ENCODE results near the gene PIAS1. TPM values are rescaled to one million over a fixed set of nuclear protein-coding genes. Genes with fewer than 3 reads are reported as not detected.
"Not testable (repeated sequence)": the region's sequence is repeated elsewhere in the genome, so short reads cannot be mapped to it uniquely, and the experiment has no call there.

Gene PIAS1
- total RNA-seq, 1 donor from 2014 or later = 6.8 TPM

DNA sequence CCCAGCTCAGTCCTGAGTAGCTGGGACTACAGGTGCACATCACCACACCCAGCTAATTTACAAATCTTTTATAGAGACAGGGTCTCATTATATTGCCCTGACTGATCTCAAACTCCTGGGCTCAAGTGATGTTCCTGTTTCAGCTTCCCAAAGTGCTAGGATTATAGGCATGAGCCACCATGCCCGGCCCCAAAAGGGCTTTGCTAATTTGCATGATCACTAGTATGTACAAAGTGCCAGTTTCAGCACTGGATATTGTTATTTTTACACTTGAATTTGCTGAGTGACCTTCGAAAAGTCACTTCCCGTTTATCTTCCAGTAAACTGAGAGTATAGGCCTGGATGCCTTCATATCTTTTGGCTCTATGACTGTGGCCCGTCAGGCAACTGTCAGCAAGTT lies 163.2 kb downstream of the PIAS1 start:
- FAIRE-seq = no peak
- Histone ChIP-seq H3K27me3 (ENCODE audit: control insufficient read depth, insufficient read depth, low read length) (no peaks in the 10 kb centered on the region), H3K4me3 (ENCODE audit: low read depth, low read length) (no peak overlapping the region), H3K36me3 (ENCODE audit: control insufficient read depth, insufficient read depth, low read length) (peaks cover 1% of the 10 kb centered on the region)
- no peak for DNase-seq (ENCODE audit: low read depth)
- TF ChIP-seq CTCF (IDR thresholded peaks at IDR 0.05; ENCODE audit: insufficient read depth, low read length, severe bottlenecking) = no peak

DNA sequence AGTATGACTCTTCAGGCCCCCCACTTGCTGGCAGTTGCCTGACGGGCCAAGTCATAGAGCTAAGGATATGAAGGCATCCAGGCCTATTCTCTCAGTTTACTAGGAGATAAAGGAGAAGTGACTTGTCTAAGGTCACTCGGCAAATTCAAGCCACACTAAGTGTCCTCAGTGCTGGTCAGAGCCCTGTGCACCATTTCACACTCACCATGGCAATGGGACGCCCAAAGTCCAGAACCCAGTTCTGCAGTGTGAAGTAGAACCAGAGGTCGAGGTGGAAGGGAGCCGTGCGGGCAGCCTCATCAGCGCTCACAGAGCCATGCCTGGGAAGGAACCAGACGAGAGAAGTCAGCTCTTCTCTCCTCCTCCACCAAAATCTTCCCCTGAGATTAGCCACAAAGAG lies 164.2 kb downstream of the PIAS1 start:
- no peaks in the 10 kb centered on the region for H3K27me3 ChIP-seq (ENCODE audit: control insufficient read depth, insufficient read depth, low read length)
- H3K4me3 ChIP-seq (ENCODE audit: low read depth, low read length) = no peak overlapping the region
- no peak for FAIRE-seq
- peaks cover 1% of the 10 kb centered on the region for H3K36me3 ChIP-seq (ENCODE audit: control insufficient read depth, insufficient read depth, low read length)
- no peak for DNase-seq (ENCODE audit: low read depth)
- TF ChIP-seq CTCF (IDR thresholded peaks at IDR 0.05; ENCODE audit: insufficient read depth, low read length, severe bottlenecking) = no peak

GRCh38 chr15:68218847-68219798 lies 165.0 kb downstream of the PIAS1 start:
- no peaks in the 10 kb centered on the region for H3K27me3 ChIP-seq (ENCODE audit: control insufficient read depth, insufficient read depth, low read length)
- H3K4me3 ChIP-seq (ENCODE audit: low read depth, low read length) = no peak overlapping the region
- FAIRE-seq (peak; percentile 28), DNase-seq (ENCODE audit: low read depth) (no peak)
- H3K36me3 ChIP-seq (ENCODE audit: control insufficient read depth, insufficient read depth, low read length) = peaks cover 1% of the 10 kb centered on the region
- no peak for TF ChIP-seq CTCF (IDR thresholded peaks at IDR 0.05; ENCODE audit: insufficient read depth, low read length, severe bottlenecking)

GRCh38 chr15:68220489-68220888 lies 166.4 kb downstream of the PIAS1 start:
- DNase-seq (ENCODE audit: low read depth) (no peak), FAIRE-seq (no peak)
- no peak for TF ChIP-seq CTCF (IDR thresholded peaks at IDR 0.05; ENCODE audit: insufficient read depth, low read length, severe bottlenecking)
- Histone ChIP-seq H3K36me3 (ENCODE audit: control insufficient read depth, insufficient read depth, low read length) (peaks cover 1% of the 10 kb centered on the region), H3K27me3 (ENCODE audit: control insufficient read depth, insufficient read depth, low read length) (no peaks in the 10 kb centered on the region), H3K4me3 (ENCODE audit: low read depth, low read length) (no peak overlapping the region)

DNA sequence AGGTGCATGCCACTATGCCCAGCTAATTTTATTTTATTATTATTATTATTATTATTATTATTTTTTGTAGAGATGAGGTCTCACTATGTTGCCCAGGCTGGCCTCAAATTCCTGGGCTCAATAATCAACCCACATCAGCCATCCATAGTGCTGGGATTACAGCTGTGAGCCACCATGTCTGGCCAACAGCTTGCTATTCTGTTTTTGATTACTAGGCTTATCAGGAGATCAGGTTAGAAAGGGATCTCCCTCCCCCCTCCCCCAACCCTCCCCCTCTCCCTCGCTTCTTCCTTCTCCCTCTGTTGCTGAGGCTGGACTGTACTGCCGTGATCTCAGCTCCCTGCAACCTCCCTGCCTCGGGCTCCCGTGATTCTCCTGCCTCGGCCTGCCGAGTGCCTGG lies 166.9 kb downstream of the PIAS1 start:
- H3K4me3 ChIP-seq (ENCODE audit: low read depth, low read length) = no peak overlapping the region
- peaks cover 1% of the 10 kb centered on the region for H3K36me3 ChIP-seq (ENCODE audit: control insufficient read depth, insufficient read depth, low read length)
- DNase-seq (ENCODE audit: low read depth) (no peak), FAIRE-seq (no peak)
- no peaks in the 10 kb centered on the region for H3K27me3 ChIP-seq (ENCODE audit: control insufficient read depth, insufficient read depth, low read length)
- no peak for TF ChIP-seq CTCF (IDR thresholded peaks at IDR 0.05; ENCODE audit: insufficient read depth, low read length, severe bottlenecking)

- H3K4me3 ChIP-seq (ENCODE audit: low read depth, low read length); DNase-seq (ENCODE audit: low read depth); H3K36me3 ChIP-seq (ENCODE audit: control insufficient read depth, insufficient read depth, low read length); H3K27me3 ChIP-seq (ENCODE audit: control insufficient read depth, insufficient read depth, low read length); FAIRE-seq: not testable (repeated sequence)
Observed at GRCh38 chr15:68221530-68222431, 167.7 kb downstream of the PIAS1 start.

GRCh38 chr15:68222432-68222743 lies 168.3 kb downstream of the PIAS1 start:
- H3K4me3 ChIP-seq (ENCODE audit: low read depth, low read length); H3K27me3 ChIP-seq (ENCODE audit: control insufficient read depth, insufficient read depth, low read length); DNase-seq (ENCODE audit: low read depth); FAIRE-seq; H3K36me3 ChIP-seq (ENCODE audit: control insufficient read depth, insufficient read depth, low read length): not testable (repeated sequence)

All from bronchial epithelial cell (primary cell).